Activated CD8-positive, alpha-beta memory T cell treated with anti-CD3 and anti-CD28 coated beads, Interleukin-2, amount 50 U/mL, for 1 hour (primary cell): ENCODE results near the gene DYNC1I1.

Experiments
- DNase-seq: peaks from one replicate; pipeline ENCODE4 v3.0.0-alpha.2; 2020; ENCODE audit errors: extremely low read depth

The DYNC1I1 gene

GRCh38 chr7:95793658-95794057 lies 21.3 kb downstream of the DYNC1I1 start:
- no peak for DNase-seq

DNA sequence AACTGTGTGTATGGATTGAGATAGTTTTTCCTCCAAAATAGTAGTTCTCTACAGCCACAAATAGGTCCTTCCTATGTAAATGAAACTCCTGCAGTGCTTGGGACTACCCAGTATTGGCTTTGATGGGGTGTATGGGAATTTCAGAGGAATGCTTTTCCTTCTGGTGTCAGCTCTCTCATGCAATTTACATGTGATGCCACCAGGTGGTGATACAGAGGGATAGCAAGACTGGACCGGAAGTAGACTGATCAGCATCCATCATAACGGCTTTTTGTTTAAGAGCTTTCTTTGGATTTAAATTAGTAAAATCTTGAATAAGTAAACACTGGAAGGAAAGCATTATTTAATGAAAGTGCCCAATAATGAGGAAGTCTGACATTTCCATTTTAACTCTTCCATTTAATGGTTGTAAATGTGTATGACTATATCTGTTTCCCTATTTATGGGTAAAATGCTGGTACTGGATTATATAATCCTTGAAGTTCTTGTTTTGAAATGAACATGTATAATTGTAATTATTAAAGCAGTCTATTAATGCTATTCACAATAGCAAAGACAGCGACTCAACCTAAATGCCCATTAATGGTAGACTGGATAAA lies 22.7 kb downstream of the DYNC1I1 start:
- no peak for DNase-seq

GRCh38 chr7:95796617-95797016 lies 24.3 kb downstream of the DYNC1I1 start:
- DNase-seq, result no peak

DNA sequence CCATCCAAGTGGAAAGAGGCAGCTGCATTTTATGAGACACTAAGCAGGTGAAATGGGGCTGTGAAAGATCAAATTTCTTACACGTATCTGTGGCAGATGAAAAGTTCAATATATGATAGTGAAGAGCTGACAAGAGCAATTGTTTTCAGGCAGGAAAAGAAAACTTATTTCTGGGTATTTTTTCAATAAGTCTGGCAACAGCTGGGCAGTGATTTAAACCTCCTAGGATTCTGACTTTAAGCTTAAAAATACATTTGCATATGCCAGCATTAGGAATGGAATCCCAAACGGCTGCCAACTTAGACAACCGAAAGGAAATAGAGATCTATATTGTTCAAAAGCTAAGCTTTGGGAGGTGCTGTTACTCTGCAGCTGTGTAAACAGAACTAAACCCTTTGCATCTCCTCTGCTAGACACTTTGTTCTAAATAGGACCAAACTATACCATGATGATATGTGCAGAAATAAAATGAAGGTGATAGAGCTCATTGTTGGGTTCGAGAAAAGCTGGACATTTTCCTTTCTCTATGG lies 26.1 kb downstream of the DYNC1I1 start:
- no peak for DNase-seq

GRCh38 chr7:95800787-95801186 lies 28.4 kb downstream of the DYNC1I1 start:
- no peak for DNase-seq

- no peak for DNase-seq
These were observed 29.9 kb downstream of the DYNC1I1 start for GRCh38 chr7:95802270-95802669.

DNA sequence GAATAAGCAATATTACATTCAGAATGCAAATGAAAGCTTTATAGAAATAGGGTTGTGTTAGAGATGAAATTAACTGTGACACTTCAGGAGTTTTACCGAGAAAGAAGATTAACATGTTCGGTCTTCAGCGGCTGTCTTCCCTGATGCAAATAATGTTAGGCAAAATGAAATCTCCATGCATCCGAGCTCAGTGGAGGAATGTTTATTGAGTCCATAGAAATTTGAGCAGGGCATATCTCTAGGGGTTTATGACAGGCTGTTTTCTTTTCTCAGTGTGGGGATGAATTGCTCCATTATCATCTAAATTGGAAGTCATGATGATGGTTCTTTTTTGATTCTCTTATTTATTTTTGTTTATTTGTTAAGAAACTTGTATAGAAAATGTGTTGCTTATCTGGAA lies 31.7 kb downstream of the DYNC1I1 start:
- DNase-seq, result no peak

- DNase-seq, result no peak
These were observed 33.6 kb downstream of the DYNC1I1 start for GRCh38 chr7:95805909-95806308.

DNA sequence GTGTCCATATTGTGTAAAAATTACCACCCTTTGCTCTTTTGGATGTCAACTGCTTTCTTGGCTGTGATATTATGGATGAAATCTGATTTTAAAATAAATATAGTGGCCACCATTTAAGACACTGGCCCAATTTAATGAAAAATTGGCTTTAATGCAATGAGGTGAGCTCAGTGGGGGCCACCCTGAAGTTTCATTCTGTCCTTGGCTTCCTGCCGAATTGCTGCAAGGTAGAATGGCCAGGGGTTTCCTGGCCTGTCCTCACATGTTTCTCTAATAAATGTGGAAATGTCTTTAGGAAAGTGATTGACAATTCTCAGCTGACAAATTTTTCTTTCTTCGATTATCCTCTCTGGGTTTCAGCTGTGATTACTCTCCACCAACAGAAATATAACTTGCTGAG lies 36.0 kb downstream of the DYNC1I1 start:
- DNase-seq, result no peak

- DNase-seq, result no peak
These were observed 39.6 kb downstream of the DYNC1I1 start for GRCh38 chr7:95811846-95812445.

DNA sequence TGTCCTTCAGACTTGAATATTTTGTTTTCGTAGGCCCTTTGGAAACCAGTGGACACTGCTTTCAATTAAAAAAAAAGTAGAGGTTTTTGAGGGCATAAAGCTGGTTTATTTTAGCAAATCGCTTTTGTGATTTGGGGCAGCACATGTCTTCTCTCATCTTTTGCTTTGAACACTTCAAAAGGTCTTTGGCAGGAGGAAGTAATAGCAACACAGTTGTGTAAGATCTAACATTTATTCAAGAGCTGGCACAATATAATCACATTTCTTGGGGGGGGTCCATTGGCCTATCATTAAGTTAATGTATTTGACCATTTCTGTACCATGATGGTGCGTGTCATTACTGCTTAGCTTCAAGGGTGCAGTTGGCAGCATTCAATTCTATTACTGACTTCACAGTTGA lies 42.4 kb downstream of the DYNC1I1 start:
- DNase-seq, result no peak

- DNase-seq, result no peak
These were observed 45.7 kb downstream of the DYNC1I1 start for GRCh38 chr7:95817866-95818640.

DNA sequence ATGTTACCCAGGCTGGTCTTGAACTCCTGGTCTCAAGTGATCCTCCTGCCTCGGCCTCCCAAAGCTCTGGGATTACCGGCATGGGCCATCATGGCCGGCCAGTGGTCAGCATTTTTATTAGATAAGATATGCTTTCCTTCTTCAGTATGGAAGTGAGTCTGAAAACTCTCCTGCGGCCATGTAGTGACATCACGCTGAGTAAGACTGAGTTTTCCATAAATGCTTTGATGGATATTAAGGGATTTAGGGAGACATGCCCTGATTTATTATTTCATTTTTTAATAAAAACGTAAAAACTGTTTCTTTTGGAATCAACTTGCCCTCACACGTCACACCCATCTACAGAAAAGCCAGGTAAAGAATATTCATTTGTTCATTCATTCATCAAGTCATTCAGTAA lies 48.4 kb downstream of the DYNC1I1 start:
- DNase-seq, result no peak

DNA sequence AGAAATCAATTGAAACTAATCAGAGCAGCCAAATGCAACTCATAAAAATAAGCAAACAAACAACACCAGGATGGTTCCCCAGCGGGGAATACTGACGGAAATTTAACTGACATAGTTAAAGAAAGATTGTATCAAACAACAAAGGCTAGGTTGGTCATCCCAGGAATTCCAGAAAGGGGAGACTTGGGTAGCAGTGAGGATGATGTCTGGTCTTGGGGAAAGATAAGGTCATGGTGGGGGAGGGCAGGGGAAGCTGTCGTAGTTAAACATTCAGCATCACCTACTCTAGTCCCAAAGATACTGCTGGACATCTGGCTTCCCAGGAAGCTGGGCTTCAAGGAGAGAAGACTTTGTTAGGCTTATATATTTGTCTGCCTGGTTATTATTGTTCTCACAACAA lies 50.4 kb downstream of the DYNC1I1 start:
- no peak for DNase-seq

DNA sequence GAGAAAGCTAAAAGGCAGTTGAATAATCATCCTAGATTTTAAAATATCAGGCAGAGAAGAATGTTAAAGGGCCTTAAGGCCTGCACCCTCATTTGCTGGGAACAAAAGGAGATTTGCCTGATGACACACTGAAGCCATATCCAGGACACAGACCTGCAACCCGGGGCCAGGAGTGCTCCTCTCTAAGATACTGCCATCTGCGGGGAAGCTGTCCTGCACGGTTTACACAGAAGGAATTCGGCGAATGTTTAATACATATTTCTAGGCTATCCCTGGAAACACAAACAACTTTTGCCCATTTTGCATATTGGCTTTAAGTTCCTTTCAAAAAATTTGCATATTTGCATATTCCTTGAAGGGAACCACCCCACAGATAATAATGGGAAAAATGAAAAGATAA lies 52.3 kb downstream of the DYNC1I1 start:
- DNase-seq, result no peak

DNA sequence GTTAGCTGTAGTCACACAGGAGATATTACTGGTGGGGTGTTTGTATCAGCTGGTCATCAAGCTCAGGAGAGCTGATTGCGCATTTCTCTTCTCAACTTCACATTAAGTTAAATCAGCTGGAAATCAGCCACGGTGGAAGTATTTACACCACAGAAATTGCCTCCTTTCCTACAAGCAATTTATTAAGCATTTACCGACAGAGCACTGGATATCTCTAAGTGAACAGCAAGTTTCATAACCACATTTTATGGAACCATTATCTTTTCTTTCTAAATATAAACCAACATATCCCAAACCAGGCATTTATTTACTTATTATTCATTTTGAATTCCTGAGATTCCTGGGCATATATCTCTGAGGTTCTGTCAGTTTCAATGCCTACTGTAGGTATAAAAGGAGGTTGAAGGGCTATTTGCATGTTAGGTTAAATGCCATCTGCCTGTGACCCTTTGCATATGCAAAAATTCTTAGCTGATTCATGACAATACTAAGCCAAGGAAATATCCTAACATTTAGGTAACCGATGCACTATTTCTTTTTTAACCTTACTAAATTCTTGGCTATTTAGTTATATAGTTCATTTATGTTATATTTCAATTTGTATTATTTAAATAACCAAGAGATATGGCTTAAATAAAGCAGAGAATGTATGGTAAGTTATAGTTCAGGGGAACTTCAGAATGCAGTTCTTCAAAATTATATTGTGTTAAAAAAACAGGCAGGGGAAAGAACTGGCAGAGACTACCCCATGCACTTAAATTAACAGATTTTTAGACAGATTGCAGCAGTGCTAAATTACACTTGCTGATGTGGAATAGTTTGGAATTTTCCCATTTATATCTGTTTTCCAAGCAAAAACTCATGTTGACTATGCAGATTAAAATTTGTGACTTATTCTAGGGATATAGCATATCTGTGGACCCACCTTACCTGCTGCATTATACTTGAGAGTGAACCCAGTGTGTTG lies 56.8 kb downstream of the DYNC1I1 start:
- DNase-seq, result no peak

- DNase-seq, result no peak
These were observed 68.9 kb downstream of the DYNC1I1 start for GRCh38 chr7:95840953-95841950.

GRCh38 chr7:95843286-95843685 lies 70.9 kb downstream of the DYNC1I1 start:
- no peak for DNase-seq

DNA sequence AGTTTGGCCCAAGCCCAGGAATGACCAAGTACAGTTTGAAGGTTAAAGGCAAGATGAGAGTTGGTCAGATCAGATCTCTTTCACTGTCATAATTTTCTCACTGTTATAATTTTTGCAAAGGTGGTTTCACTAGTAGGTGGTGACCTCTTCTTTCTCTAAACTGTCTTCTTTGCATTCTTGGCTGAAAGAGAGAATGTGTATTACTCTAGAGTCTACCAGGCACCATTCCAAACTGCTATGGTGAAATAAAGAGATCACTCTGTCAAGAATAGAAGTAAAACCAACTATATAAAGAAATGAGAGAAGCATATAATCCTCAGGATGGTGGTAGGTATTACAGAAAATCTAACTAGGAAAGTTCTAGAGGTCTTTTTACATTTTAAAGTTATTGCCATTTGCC lies 72.7 kb downstream of the DYNC1I1 start:
- no peak for DNase-seq

GRCh38 chr7:95847061-95847460 lies 74.7 kb downstream of the DYNC1I1 start:
- DNase-seq, result no peak

DNA sequence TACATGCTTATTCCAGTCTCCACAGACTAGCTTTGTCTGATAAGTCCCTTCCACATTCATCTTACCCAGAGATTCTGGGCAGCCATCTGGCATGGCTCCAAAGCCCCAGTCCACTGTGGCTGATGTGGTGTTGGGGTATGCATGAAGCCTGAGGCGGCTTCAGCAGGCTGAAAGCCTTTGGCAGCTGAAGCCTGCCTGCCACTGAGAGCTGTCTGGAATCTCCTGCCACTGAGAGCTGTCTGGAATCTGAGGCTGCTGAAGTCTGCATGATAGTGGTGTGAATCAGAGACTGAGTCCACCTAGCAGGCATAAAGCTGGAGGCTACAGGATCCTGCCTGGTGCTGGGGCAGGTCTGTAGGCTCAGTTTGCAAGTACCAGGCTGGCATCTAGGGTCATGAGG lies 87.1 kb downstream of the DYNC1I1 start:
- DNase-seq, result no peak
